GM10248 (cell line): ENCODE results near the gene MOB3A.

Experiments
- CTCF ChIA-PET: fragments of 300-600 bp; sonication (Branson Sonifier 250); formaldehyde crosslinking; extraction: SDS; loops from one replicate; lab custom pipeline; 2021; ENCODE audit warnings: antibody characterized with exemption; lab: Yijun Ruan, JAX
- POLR2A ChIA-PET: fragments of 350-650 bp; sonication (Branson Sonifier 250); formaldehyde crosslinking; extraction: SDS; loops from one replicate; lab custom pipeline; 2020; ENCODE audit warnings: antibody characterized with exemption; lab: Yijun Ruan, JAX
- DNase-seq: peaks from one replicate; pipeline ENCODE4 v3.0.0; 2012; ENCODE audit errors: extremely low spot score
- CTCF ChIP-seq: IDR thresholded peaks from 2 replicates; pipeline ENCODE4 v1.5.1; 2012; ENCODE audit warnings: mild to moderate bottlenecking, low read depth; ENCODE audit errors: extremely low read depth, missing control alignments, control extremely low read depth

Gene MOB3A

GRCh38 chr19:2096034-2096479, at the start of gene MOB3A:
MOB3A (minus strand) TSS chr19:2096326; CDS start chr19:2078560, 17,766 bp downstream.
- no peak for DNase-seq
- peak; percentile 61 for TF ChIP-seq CTCF
- ChIA-PET CTCF (interaction anchor here (1.1 to 2.0 kb wide), 3 partner anchors 9 to 12 kb away, joined by 3 to 7 read pairs (median 6); no protein-coding TSS in a partner anchor), POLR2A (interaction anchor here (0.7 to 2.0 kb wide), 2 partner anchors 38 to 44 kb away, joined by 3 to 6 read pairs; no protein-coding TSS in a partner anchor)

- TF ChIP-seq CTCF: no peak
- POLR2A ChIA-PET: interaction anchor here (0.6 to 0.8 kb wide), 3 partner anchors 85 to 249 kb away, joined by 7 to 9 read pairs (median 9); no protein-coding TSS in a partner anchor
- CTCF ChIA-PET: interaction anchor here (1.6 kb wide), 1 partner anchor 10 kb away, joined by 8 read pairs; no protein-coding TSS in a partner anchor
- no peak for DNase-seq
Measured at GRCh38 chr19:2145831-2146241, 49.7 kb upstream of the MOB3A start.

GRCh38 chr19:2144190-2144589, 48.1 kb upstream of the MOB3A start:
- no peak for TF ChIP-seq CTCF
- no peak for DNase-seq
- POLR2A ChIA-PET: no interaction called here
- CTCF ChIA-PET: no interaction called here

GRCh38 chr19:2142173-2142829, 46.2 kb upstream of the MOB3A start:
- no peak for DNase-seq
- CTCF ChIA-PET: interaction anchor here (1.2 to 1.7 kb wide), 2 partner anchors 9 to 14 kb away, joined by 3 read pairs; partner anchors contain the start of gene AP3D1
- TF ChIP-seq CTCF: no peak
- POLR2A ChIA-PET: interaction anchor here (0.6 kb wide), 1 partner anchor 46 kb away, joined by 4 read pairs; no protein-coding TSS in a partner anchor

GRCh38 chr19:2140138-2140569, 44.0 kb upstream of the MOB3A start:
- no peak for DNase-seq
- CTCF ChIA-PET: interaction anchor here (1.6 kb wide), 1 partner anchor 16 kb away, joined by 5 read pairs; no protein-coding TSS in a partner anchor
- no peak for TF ChIP-seq CTCF
- POLR2A ChIA-PET: no interaction called here

GRCh38 chr19:2139385-2140137, 43.4 kb upstream of the MOB3A start:
- TF ChIP-seq CTCF: no peak
- ChIA-PET CTCF (no interaction called here), POLR2A (no interaction called here)
- DNase-seq: no peak
